ELR (cell line): ENCODE measurements around the gene ME3.

Experiments used
- DNase-seq: peaks from one replicate; pipeline ENCODE4 v3.0.0-alpha.2; 2015; ENCODE audit warnings: low read depth

ME3 gene

GRCh38 chr11:86487671-86488070, 184.7 kb downstream of the ME3 start:
- DNase-seq: no peak

GRCh38 chr11:86486261-86487030, 186.0 kb downstream of the ME3 start:
- no peak for DNase-seq

GRCh38 chr11:86484795-86485166, 187.6 kb downstream of the ME3 start:
- DNase-seq: no peak

GRCh38 chr11:86483940-86484794, 188.2 kb downstream of the ME3 start:
- DNase-seq: peak; percentile 86

- DNase-seq: no peak
Measured at GRCh38 chr11:86483610-86483939, 188.8 kb downstream of the ME3 start.

GRCh38 chr11:86482692-86483091, 189.7 kb downstream of the ME3 start:
- no peak for DNase-seq

GRCh38 chr11:86481399-86481798, 191.0 kb downstream of the ME3 start:
- DNase-seq: no peak

- no peak for DNase-seq
Measured at GRCh38 chr11:86478348-86478747, 194.1 kb downstream of the ME3 start.

- no peak for DNase-seq
Measured at GRCh38 chr11:86477495-86478155, 194.8 kb downstream of the ME3 start.

- DNase-seq: no peak
Measured at GRCh38 chr11:86476109-86476861, 196.1 kb downstream of the ME3 start.

GRCh38 chr11:86475027-86475426, 197.4 kb downstream of the ME3 start:
- no peak for DNase-seq

- peak; percentile 76 for DNase-seq
Measured at GRCh38 chr11:86473991-86474833, 198.2 kb downstream of the ME3 start.

GRCh38 chr11:86469491-86470388, 202.7 kb downstream of the ME3 start:
- no peak for DNase-seq

- no peak for DNase-seq
Measured at GRCh38 chr11:86468169-86468568, 204.2 kb downstream of the ME3 start.

GRCh38 chr11:86464509-86465221, 207.8 kb downstream of the ME3 start:
- no peak for DNase-seq

- no peak for DNase-seq
Measured at GRCh38 chr11:86463955-86464354, 208.5 kb downstream of the ME3 start.

- DNase-seq: no peak
Measured at GRCh38 chr11:86463120-86463519, 209.3 kb downstream of the ME3 start.

- DNase-seq: no peak
Measured at GRCh38 chr11:86461892-86462291, 210.5 kb downstream of the ME3 start.
